GM12801 (cell line): ENCODE results near the gene STAC2.

Source experiments
- CTCF ChIP-seq: IDR thresholded peaks from one replicate; pipeline ENCODE4 v1.5.1; 2011; ENCODE audit warnings: control low read depth; ENCODE audit not compliant: insufficient read length; ENCODE audit errors: extremely low read depth

The STAC2 gene

GRCh38 chr17:39169518-39169917 lies 56.2 kb downstream of the STAC2 start:
- no peak for TF ChIP-seq CTCF

DNA sequence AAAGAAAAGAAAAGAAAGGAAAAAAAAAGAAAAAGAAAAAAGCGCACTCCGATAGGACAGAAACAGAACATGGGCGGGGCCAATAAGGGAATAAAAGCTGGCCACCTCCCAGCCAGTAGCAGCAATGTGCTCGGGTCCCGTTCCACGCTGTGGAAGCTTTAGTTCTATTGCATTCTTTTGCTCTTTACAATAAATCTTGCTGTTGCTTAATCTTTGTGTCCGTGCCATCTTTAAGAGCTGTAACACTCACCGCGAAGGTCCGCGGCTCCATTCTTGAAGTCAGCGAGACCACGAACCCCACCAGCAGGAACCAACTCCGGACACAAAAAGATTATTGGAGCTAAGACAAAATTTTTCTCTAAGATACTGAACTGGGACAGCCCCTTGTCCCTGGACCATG lies 56.6 kb downstream of the STAC2 start:
- TF ChIP-seq CTCF: no peak

DNA sequence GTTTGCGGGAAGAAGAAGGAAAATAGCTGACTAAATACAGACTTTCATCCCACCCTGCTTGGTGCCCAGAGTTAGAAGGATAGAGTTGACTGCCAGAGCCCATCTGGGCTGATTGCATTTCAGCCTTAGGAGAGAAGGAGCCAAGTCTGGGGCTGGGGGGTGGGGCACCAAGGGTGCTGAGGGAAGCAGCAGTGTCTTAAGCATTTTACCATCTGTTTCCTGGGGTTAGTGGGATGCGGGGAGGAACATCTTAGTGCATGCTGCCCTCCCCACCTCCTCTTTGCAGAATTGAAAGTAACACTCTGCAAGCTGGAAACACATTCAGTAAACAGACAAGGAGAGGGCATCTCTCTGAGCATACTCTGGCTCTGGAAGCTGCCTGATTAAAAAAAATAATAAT lies 58.3 kb downstream of the STAC2 start:
- no peak for TF ChIP-seq CTCF

DNA sequence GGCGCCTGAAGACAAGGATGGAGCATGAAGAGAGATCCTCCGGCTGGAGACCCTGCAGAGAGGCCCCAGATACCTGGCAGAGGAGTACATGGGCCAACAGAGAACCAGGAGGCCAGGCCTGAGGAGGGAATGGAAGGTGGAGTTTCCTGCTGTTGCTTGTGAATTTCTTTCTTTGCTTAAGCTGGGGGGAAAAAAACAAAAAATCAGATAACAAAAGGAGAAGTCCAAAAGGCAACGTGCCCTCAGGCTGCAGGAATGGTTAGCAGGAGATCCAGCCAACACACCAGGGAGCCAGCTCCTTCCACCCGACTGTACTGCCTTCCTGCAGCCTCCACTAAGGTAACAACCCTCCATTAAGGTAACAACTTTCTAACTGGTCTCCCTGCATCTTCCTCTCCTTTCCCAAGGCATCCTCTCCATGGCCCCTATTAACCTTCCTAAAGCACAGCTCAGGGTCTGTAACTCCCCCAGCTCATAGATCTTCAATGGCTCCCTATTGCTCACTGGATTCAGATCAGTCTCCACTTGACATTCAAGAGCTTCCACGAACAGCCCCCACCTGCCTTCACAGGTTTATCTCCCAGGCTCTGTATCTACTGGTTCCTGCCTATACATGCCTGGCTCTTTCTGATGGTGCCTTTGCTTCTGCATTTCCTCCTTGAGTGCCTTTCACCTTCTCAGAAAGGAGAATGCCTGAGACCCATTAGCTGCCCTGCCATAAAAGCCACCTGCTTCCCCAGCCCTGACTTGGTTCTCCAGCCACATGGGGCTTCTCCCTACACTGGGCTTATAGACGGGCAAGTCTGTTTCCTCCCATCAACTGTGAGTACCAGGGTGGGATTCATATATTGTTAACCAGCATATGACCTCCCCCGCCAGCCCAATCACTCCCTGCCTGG lies 59.1 kb downstream of the STAC2 start:
- no peak for TF ChIP-seq CTCF

GRCh38 chr17:39165841-39166349 lies 59.9 kb downstream of the STAC2 start, which contains the start of gene ARL5C:
Gene ARL5C, minus strand, starts transcription at chr17:39166161. Its CDS starts 401 bp downstream, at chr17:39165760.
- no peak for TF ChIP-seq CTCF

DNA sequence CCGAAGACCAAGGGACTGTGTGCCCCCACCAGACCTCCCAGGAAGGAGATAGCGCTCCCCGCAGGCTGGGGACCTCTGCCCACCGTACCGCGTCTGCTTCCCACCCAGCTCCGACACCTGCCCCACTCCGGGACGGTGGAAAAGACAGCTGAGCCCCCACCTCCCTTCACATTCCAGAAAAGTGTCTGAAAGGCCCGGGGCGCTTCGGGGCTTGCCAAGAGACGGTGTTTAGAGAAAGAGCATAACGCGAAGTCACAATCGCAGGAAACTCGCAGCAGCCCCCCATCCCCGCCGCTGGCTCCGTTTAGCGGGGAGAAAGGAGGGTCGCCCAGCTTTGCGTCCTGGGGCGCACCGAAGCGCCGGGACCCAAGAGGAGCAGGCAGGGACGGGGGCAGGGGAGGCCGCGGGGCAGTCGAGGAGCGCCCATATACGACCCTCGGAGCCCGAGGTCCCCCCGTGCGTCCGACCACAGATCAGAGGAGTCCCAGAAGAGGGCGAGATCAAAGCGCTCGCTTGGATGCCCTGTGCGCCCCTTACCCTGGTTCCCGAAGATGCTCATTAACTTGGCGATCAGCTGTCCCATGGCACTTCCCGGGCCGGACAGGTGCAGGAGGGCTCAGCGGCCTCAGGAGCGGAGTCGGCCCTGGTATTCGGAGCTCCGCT lies 60.4 kb downstream of the STAC2 start:
- TF ChIP-seq CTCF: no peak

- TF ChIP-seq CTCF: no peak
Observed at GRCh38 chr17:39164675-39165143, 61.0 kb downstream of the STAC2 start.
